Limb (tissue), 2 donors: Measurements from ENCODE around the gene STEAP1B.

Source experiments
- DNase-seq, 2 donors: peaks; one replicate each; pipeline ENCODE4 v3.0.0-alpha.2; 2016; ENCODE audit errors: extremely low spot score in 2 of 2

The STEAP1B gene

GRCh38 chr7:22373388-22373787 lies 126.6 kb downstream of the STEAP1B start:
- DNase-seq = no peak

- DNase-seq = no peak
Observed at GRCh38 chr7:22372863-22373262, 127.1 kb downstream of the STEAP1B start.

- no peak for DNase-seq
Observed at GRCh38 chr7:22371878-22372277, 128.1 kb downstream of the STEAP1B start.
